Calu3 (cell line): Measurements from ENCODE around the gene UBR4. TPM values are rescaled to one million over a fixed set of nuclear protein-coding genes. Genes with fewer than 3 reads are reported as not detected.
"Not testable (repeated sequence)": the region's sequence is repeated elsewhere in the genome, so short reads cannot be mapped to it uniquely, and the experiment has no call there.

Experiments used
- BruUV-seq: library from RNA; stranded (reverse); fragments of 400-500 nt; replicated peaks from 2 replicates; lab custom pipeline; 2021; lab: Mats Ljungman, UMichigan
- CTCF ChIA-PET: fragments of 300-600 bp; sonication (Branson Sonifier 250); formaldehyde crosslinking; loops from one replicate; lab custom pipeline; 2022; ENCODE audit warnings: antibody characterized with exemption; lab: Charles Lee
- DNase-seq: peaks from one replicate; pipeline ENCODE4 v3.0.0; 2022
- H3K27ac Mint-ChIP-seq: one replicate; pipeline ENCODE4 v1.8.0; 2022; ENCODE audit warnings: mixed read lengths; ENCODE audit not compliant: unreplicated experiment
- H3K27me3 Mint-ChIP-seq: one replicate; pipeline ENCODE4 v1.8.0; 2022; ENCODE audit warnings: mixed read lengths; ENCODE audit not compliant: unreplicated experiment
- H3K36me3 Mint-ChIP-seq: one replicate; pipeline ENCODE4 v1.8.0; 2022; ENCODE audit warnings: mild to moderate bottlenecking, moderate library complexity, mixed read lengths; ENCODE audit not compliant: insufficient read depth, unreplicated experiment
- H3K4me1 Mint-ChIP-seq: one replicate; pipeline ENCODE4 v1.8.0; 2022; ENCODE audit warnings: mild to moderate bottlenecking, low read depth, mixed read lengths; ENCODE audit not compliant: unreplicated experiment
- H3K4me3 Mint-ChIP-seq: one replicate; pipeline ENCODE4 v1.8.0; 2022; ENCODE audit warnings: mild to moderate bottlenecking, low read depth, moderate library complexity, mixed read lengths; ENCODE audit not compliant: unreplicated experiment
- H3K9me3 Mint-ChIP-seq: one replicate; pipeline ENCODE4 v1.8.0; 2022; ENCODE audit warnings: low read depth, mixed read lengths; ENCODE audit not compliant: unreplicated experiment
- CTCF ChIP-seq: fragments of 200-600 bp; IDR thresholded peaks from one replicate; pipeline ENCODE4 v1.8.0; 2022; ENCODE audit warnings: antibody characterized with exemption; ENCODE audit not compliant: unreplicated experiment
- intact Hi-C: fragments of 100-400 bp; cut with micrococcal nuclease; formaldehyde crosslinking; loops from one replicate; pipeline ENCODE4 v1.10.0; 2022; ENCODE audit not compliant: unreplicated experiment
- total RNA-seq: library from RNA; stranded (reverse); gene quantifications from 2 replicates; pipeline ENCODE4 v1.2.3, GENCODE V29; 2022

The UBR4 gene
- total RNA-seq, 1 experiment from 2014 or later: 123 TPM

- no peaks in the 10 kb centered on the region for H3K9me3 Mint-ChIP-seq
- peak overlapping the region; percentile 20 for H3K27ac Mint-ChIP-seq
- H3K36me3 Mint-ChIP-seq: peaks cover 42% of the 10 kb centered on the region
- BruUV-seq: no TSS peak
- DNase-seq: no peak
- no peak for TF ChIP-seq CTCF
- intact Hi-C loops: no loop called here
- H3K27me3 Mint-ChIP-seq: no peaks in the 10 kb centered on the region
- no peaks in the 10 kb centered on the region for H3K4me1 Mint-ChIP-seq
- H3K4me3 Mint-ChIP-seq: no peak overlapping the region
- CTCF ChIA-PET: no interaction called here
These were observed 24.1 kb downstream of the UBR4 start for GRCh38 chr1:19186001-19186400.

GRCh38 chr1:19182223-19182622 is 27.8 kb downstream of the UBR4 start:
- TF ChIP-seq CTCF: no peak
- Mint-ChIP-seq H3K9me3 (no peaks in the 10 kb centered on the region), H3K36me3 (peaks cover 30% of the 10 kb centered on the region), H3K27ac (no peak overlapping the region), H3K4me1 (no peaks in the 10 kb centered on the region), H3K27me3 (no peaks in the 10 kb centered on the region), H3K4me3 (no peak overlapping the region)
- intact Hi-C loops: no loop called here
- DNase-seq: no peak
- BruUV-seq: no TSS peak
- CTCF ChIA-PET: no interaction called here

GRCh38 chr1:19180265-19180657 is 29.8 kb downstream of the UBR4 start:
- H3K27ac Mint-ChIP-seq, H3K9me3 Mint-ChIP-seq, intact Hi-C loops, H3K27me3 Mint-ChIP-seq, H3K4me1 Mint-ChIP-seq, H3K4me3 Mint-ChIP-seq, DNase-seq, BruUV-seq: not testable (repeated sequence)
- H3K36me3 Mint-ChIP-seq: peaks cover 32% of the 10 kb centered on the region
- CTCF ChIA-PET: interaction anchor here (0.6 kb wide), 1 partner anchor 50 kb away, joined by 3 read pairs; no protein-coding TSS in a partner anchor

- Mint-ChIP-seq H3K27me3 (no peaks in the 10 kb centered on the region), H3K27ac (no peak overlapping the region), H3K9me3 (no peaks in the 10 kb centered on the region), H3K36me3 (peaks cover 32% of the 10 kb centered on the region), H3K4me1 (no peaks in the 10 kb centered on the region), H3K4me3 (no peak overlapping the region)
- TF ChIP-seq CTCF: no peak
- intact Hi-C loops: no loop called here
- DNase-seq: no peak
- no TSS peak for BruUV-seq
- CTCF ChIA-PET: no interaction called here
These were observed 30.3 kb downstream of the UBR4 start for GRCh38 chr1:19179597-19180264.

- CTCF ChIA-PET: no interaction called here
- no peaks in the 10 kb centered on the region for H3K27me3 Mint-ChIP-seq
- no peak overlapping the region for H3K27ac Mint-ChIP-seq
- H3K4me1 Mint-ChIP-seq: no peaks in the 10 kb centered on the region
- intact Hi-C loops: no loop called here
- BruUV-seq: no TSS peak
- no peak for TF ChIP-seq CTCF
- DNase-seq: no peak
- peaks cover 28% of the 10 kb centered on the region for H3K36me3 Mint-ChIP-seq
- no peak overlapping the region for H3K4me3 Mint-ChIP-seq
- no peaks in the 10 kb centered on the region for H3K9me3 Mint-ChIP-seq
These were observed 31.2 kb downstream of the UBR4 start for GRCh38 chr1:19178734-19179398.
